Activated gamma-delta T cell treated with anti-CD3 and anti-CD28 coated beads, Interleukin-2, amount 50 U/mL, for 16 hours (primary cell): ENCODE results near the gene IFTAP.
"Not testable (repeated sequence)": the region's sequence is repeated elsewhere in the genome, so short reads cannot be mapped to it uniquely, and the experiment has no call there.

Experiments used
- DNase-seq: peaks from one replicate; pipeline ENCODE4 v3.0.0-alpha.2; 2020; ENCODE audit warnings: low read depth

IFTAP gene

GRCh38 chr11:36594316-36594989 lies at the start of gene IFTAP:
Gene IFTAP, plus strand, starts transcription at chr11:36594502. Its CDS starts 15,602 bp downstream, at chr11:36610104.
- no peak for DNase-seq

GRCh38 chr11:36550385-36551115 lies 43.8 kb upstream of the IFTAP start:
- DNase-seq, result no peak

- DNase-seq, result not testable (repeated sequence)
These were observed 36.9 kb upstream of the IFTAP start for GRCh38 chr11:36557390-36557789.

GRCh38 chr11:36557991-36558390 lies 36.3 kb upstream of the IFTAP start:
- DNase-seq, result no peak

GRCh38 chr11:36558571-36559413 lies 35.5 kb upstream of the IFTAP start:
- no peak for DNase-seq

GRCh38 chr11:36564376-36565030 lies 29.8 kb upstream of the IFTAP start:
- no peak for DNase-seq

- DNase-seq, result no peak
These were observed 29.2 kb upstream of the IFTAP start for GRCh38 chr11:36565031-36565610.

- no peak for DNase-seq
These were observed 27.8 kb upstream of the IFTAP start for GRCh38 chr11:36566407-36567053.

GRCh38 chr11:36567694-36568093 lies 26.6 kb upstream of the IFTAP start, which contains the start of gene RAG1:
Gene RAG1, plus strand, starts transcription at chr11:36568007. Its CDS starts 5,298 bp downstream, at chr11:36573305.
- no peak for DNase-seq

- no peak for DNase-seq
These were observed 25.2 kb upstream of the IFTAP start for GRCh38 chr11:36569095-36569494.

GRCh38 chr11:36574486-36574885 lies 19.8 kb upstream of the IFTAP start:
- no peak for DNase-seq

- no peak for DNase-seq
These were observed 16.9 kb upstream of the IFTAP start for GRCh38 chr11:36577373-36577772.

GRCh38 chr11:36577859-36578258 lies 16.4 kb upstream of the IFTAP start:
- no peak for DNase-seq

- DNase-seq, result no peak
These were observed 15.8 kb upstream of the IFTAP start for GRCh38 chr11:36578458-36578857.

- DNase-seq, result no peak
These were observed 12.8 kb upstream of the IFTAP start for GRCh38 chr11:36581536-36581935.

GRCh38 chr11:36583667-36584066 lies 10.6 kb upstream of the IFTAP start:
- DNase-seq, result no peak

- no peak for DNase-seq
These were observed 7.8 kb upstream of the IFTAP start for GRCh38 chr11:36586543-36586942.

- no peak for DNase-seq
These were observed 6.2 kb upstream of the IFTAP start for GRCh38 chr11:36588099-36588498.

- DNase-seq, result no peak
These were observed 3.8 kb upstream of the IFTAP start for GRCh38 chr11:36590513-36590912.

- no peak for DNase-seq
These were observed 2.9 kb upstream of the IFTAP start for GRCh38 chr11:36591433-36591832.

- no peak for DNase-seq
These were observed 2.6 kb downstream of the IFTAP start for GRCh38 chr11:36596880-36597279.
